ENCODE measurements around the gene HVCN1.
"Not testable (repeated sequence)": the region's sequence is repeated elsewhere in the genome, so short reads cannot be mapped to it uniquely, and the experiment has no call there.

Gene HVCN1

GRCh38 chr12:110667671-110668070, 21.2 kb downstream of the HVCN1 start:
- no peak for DNase-seq (ENCODE audit: low spot score)

GRCh38 chr12:110666892-110667291, 22.0 kb downstream of the HVCN1 start:
- no peak for DNase-seq (ENCODE audit: low spot score)

- no peak for DNase-seq (ENCODE audit: low spot score)
Observed at GRCh38 chr12:110661337-110661972, 27.5 kb downstream of the HVCN1 start.

GRCh38 chr12:110658878-110659277, 30.0 kb downstream of the HVCN1 start:
- DNase-seq (ENCODE audit: low spot score) = no peak

GRCh38 chr12:110658242-110658641, 30.7 kb downstream of the HVCN1 start:
- DNase-seq (ENCODE audit: low spot score) = no peak

GRCh38 chr12:110657747-110658146, 31.2 kb downstream of the HVCN1 start:
- DNase-seq (ENCODE audit: low spot score) = no peak

- DNase-seq (ENCODE audit: low spot score) = no peak
Observed at GRCh38 chr12:110656071-110656655, 32.8 kb downstream of the HVCN1 start.

GRCh38 chr12:110654238-110654637, 34.7 kb downstream of the HVCN1 start:
- DNase-seq (ENCODE audit: low spot score) = not testable (repeated sequence)

- DNase-seq (ENCODE audit: low spot score) = no peak
Observed at GRCh38 chr12:110649341-110649847, 39.5 kb downstream of the HVCN1 start.

GRCh38 chr12:110647631-110648040, 41.3 kb downstream of the HVCN1 start:
- no peak for DNase-seq (ENCODE audit: low spot score)

- no peak for DNase-seq (ENCODE audit: low spot score)
Observed at GRCh38 chr12:110641521-110641920, 47.4 kb downstream of the HVCN1 start.

GRCh38 chr12:110640275-110641025, 48.5 kb downstream of the HVCN1 start:
- no peak for DNase-seq (ENCODE audit: low spot score)

GRCh38 chr12:110639336-110640141, 49.4 kb downstream of the HVCN1 start:
- no peak for DNase-seq (ENCODE audit: low spot score)

- DNase-seq (ENCODE audit: low spot score) = no peak
Observed at GRCh38 chr12:110638796-110639195, 50.1 kb downstream of the HVCN1 start.

- no peak for DNase-seq (ENCODE audit: low spot score)
Observed at GRCh38 chr12:110637869-110638441, 51.0 kb downstream of the HVCN1 start.

- DNase-seq (ENCODE audit: low spot score) = no peak
Observed at GRCh38 chr12:110636516-110636915, 52.4 kb downstream of the HVCN1 start.

- DNase-seq (ENCODE audit: low spot score) = no peak
Observed at GRCh38 chr12:110635055-110635454, 53.9 kb downstream of the HVCN1 start.

- DNase-seq (ENCODE audit: low spot score) = no peak
Observed at GRCh38 chr12:110627500-110628195, 61.3 kb downstream of the HVCN1 start.

- DNase-seq (ENCODE audit: low spot score) = no peak
Observed at GRCh38 chr12:110622582-110622981, 66.3 kb downstream of the HVCN1 start.

- no peak for DNase-seq (ENCODE audit: low spot score)
Observed at GRCh38 chr12:110619534-110619953, 69.4 kb downstream of the HVCN1 start.

- DNase-seq (ENCODE audit: low spot score) = no peak
Observed at GRCh38 chr12:110616471-110617115, 72.3 kb downstream of the HVCN1 start.
